Fibroblast of lung (primary cell): ENCODE data around the gene ZNF582.

ENCODE experiments used
- EZH2 ChIP-seq: IDR thresholded peaks from 2 replicates; pipeline ENCODE4 v1.5.1; 2012; ENCODE audit warnings: low read length, control low read depth, mild to moderate bottlenecking; ENCODE audit errors: missing control alignments
- TF ChIP-seq, protein P1 (sequence below), 2 donors: IDR thresholded peaks in 1 of 2; conservative IDR thresholded peaks in 1 of 2; 1 replicate in 1 of 2; 2 replicates in 1 of 2; pipeline ENCODE4 v1.5.1; 2011 to 2012; ENCODE audit warnings: low read length in 2 of 2, control low read depth in 1 of 2, inconsistent platforms in 1 of 2, low read depth in 1 of 2, mild to moderate bottlenecking in 1 of 2

GRCh38 chr19:56355517-56355916, 37.8 kb downstream of the ZNF582 start:
- TF ChIP-seq, protein P1, sequence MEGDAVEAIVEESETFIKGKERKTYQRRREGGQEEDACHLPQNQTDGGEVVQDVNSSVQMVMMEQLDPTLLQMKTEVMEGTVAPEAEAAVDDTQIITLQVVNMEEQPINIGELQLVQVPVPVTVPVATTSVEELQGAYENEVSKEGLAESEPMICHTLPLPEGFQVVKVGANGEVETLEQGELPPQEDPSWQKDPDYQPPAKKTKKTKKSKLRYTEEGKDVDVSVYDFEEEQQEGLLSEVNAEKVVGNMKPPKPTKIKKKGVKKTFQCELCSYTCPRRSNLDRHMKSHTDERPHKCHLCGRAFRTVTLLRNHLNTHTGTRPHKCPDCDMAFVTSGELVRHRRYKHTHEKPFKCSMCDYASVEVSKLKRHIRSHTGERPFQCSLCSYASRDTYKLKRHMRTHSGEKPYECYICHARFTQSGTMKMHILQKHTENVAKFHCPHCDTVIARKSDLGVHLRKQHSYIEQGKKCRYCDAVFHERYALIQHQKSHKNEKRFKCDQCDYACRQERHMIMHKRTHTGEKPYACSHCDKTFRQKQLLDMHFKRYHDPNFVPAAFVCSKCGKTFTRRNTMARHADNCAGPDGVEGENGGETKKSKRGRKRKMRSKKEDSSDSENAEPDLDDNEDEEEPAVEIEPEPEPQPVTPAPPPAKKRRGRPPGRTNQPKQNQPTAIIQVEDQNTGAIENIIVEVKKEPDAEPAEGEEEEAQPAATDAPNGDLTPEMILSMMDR (conservative IDR thresholded peaks at IDR 0.05 in 1 of 2, IDR thresholded peaks at IDR 0.05 in 1 of 2; ENCODE audit: low read depth in 1 of 2, low read length in 2 of 2): no peak
- no peak for TF ChIP-seq EZH2
